Measurements from ENCODE around the gene OXLD1.

DNA sequence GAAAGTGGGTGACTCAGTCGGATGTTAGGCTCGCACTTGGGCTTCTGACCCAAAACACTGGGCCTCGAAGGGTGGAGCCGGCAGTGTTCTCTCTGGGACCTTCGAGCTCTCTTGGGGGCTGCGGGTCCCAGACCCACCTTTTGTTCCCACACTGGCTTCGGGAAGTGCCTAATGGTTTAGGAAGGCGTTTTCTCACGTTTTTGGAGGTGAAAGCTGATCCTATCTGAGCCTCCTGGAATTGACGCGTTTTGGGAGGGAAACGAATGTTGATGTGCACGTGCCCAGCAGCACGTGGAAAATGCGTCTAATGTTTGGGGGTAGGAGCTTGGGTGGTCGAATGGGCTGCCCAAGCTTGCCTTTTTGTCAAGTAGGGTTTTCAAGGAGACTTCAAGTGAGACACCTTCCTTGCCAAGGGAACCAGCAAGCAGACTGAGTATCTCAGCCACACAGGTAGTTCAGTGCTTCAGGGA, 18.1 kb upstream of the OXLD1 start:
- TF ChIP-seq, protein P1, sequence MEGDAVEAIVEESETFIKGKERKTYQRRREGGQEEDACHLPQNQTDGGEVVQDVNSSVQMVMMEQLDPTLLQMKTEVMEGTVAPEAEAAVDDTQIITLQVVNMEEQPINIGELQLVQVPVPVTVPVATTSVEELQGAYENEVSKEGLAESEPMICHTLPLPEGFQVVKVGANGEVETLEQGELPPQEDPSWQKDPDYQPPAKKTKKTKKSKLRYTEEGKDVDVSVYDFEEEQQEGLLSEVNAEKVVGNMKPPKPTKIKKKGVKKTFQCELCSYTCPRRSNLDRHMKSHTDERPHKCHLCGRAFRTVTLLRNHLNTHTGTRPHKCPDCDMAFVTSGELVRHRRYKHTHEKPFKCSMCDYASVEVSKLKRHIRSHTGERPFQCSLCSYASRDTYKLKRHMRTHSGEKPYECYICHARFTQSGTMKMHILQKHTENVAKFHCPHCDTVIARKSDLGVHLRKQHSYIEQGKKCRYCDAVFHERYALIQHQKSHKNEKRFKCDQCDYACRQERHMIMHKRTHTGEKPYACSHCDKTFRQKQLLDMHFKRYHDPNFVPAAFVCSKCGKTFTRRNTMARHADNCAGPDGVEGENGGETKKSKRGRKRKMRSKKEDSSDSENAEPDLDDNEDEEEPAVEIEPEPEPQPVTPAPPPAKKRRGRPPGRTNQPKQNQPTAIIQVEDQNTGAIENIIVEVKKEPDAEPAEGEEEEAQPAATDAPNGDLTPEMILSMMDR (IDR thresholded peaks at IDR 0.05): no peak
- TF ChIP-seq POLR2A (IDR thresholded peaks at IDR 0.05): no peak

Data from adrenal gland (tissue), 5 donors.